ENCODE data around the gene RAI2. TPM values are rescaled to one million over a fixed set of nuclear protein-coding genes. Genes with fewer than 3 reads are reported as not detected.

The RAI2 gene
- total RNA-seq, 1 experiment from 2014 or later: 0.77 TPM

GRCh38 chrX:17814557-17814956 is 46.5 kb downstream of the RAI2 start:
- ATAC-seq: no peak
- H3K36me3 Mint-ChIP-seq: no peaks in the 10 kb centered on the region

GRCh38 chrX:17814059-17814458 is 47.0 kb downstream of the RAI2 start:
- Mint-ChIP-seq H3K4me1 (no peaks in the 10 kb centered on the region), H3K27ac (no peak overlapping the region), H3K9me3 (no peaks in the 10 kb centered on the region), H3K27me3 (ENCODE audit: low read depth) (no peaks in the 10 kb centered on the region), H3K36me3 (no peaks in the 10 kb centered on the region), H3K4me3 (no peak overlapping the region)
- ATAC-seq (no peak), DNase-seq (ENCODE audit: low spot score) (no peak)
- ChIA-PET POLR2A (no interaction called here), CTCF (interaction anchor here (0.9 to 1.9 kb wide), 2 partner anchors 25 to 564 kb away, joined by 3 to 8 read pairs; no protein-coding TSS in a partner anchor)
- TF ChIP-seq MLX (CRISPR knock-in tag; IDR thresholded peaks at IDR 0.05) (no peak), NR2C2 (CRISPR knock-in tag; IDR thresholded peaks at IDR 0.05) (no peak), AR (CRISPR knock-in tag; IDR thresholded peaks at IDR 0.05) (no peak), PREB (CRISPR knock-in tag; IDR thresholded peaks at IDR 0.05; ENCODE audit: borderline replicate concordance) (no peak), PRDM15 (CRISPR knock-in tag; IDR thresholded peaks at IDR 0.05) (no peak), ZNF396 (CRISPR knock-in tag; IDR thresholded peaks at IDR 0.05; ENCODE audit: borderline replicate concordance) (no peak), ARID4B (CRISPR knock-in tag; IDR thresholded peaks at IDR 0.05; ENCODE audit: borderline replicate concordance) (no peak), ETV6 (CRISPR knock-in tag; IDR thresholded peaks at IDR 0.05) (no peak), HMGA2 (CRISPR knock-in tag; IDR thresholded peaks at IDR 0.05) (no peak), ZNF423 (CRISPR knock-in tag; IDR thresholded peaks at IDR 0.05) (no peak), HMGXB4 (CRISPR knock-in tag; IDR thresholded peaks at IDR 0.05) (no peak), ZNF416 (CRISPR knock-in tag; IDR thresholded peaks at IDR 0.05) (no peak), ZNF138 (CRISPR knock-in tag; conservative IDR thresholded peaks at IDR 0.05) (no peak), FOXP1 (CRISPR knock-in tag; IDR thresholded peaks at IDR 0.05; ENCODE audit: borderline replicate concordance) (no peak), CDX4 (CRISPR knock-in tag; IDR thresholded peaks at IDR 0.05; ENCODE audit: borderline replicate concordance) (no peak)

More at GRCh38 chrX:17814557-17814956, 46.5 kb downstream of the RAI2 start:
- Mint-ChIP-seq H3K27me3 (ENCODE audit: low read depth) (no peaks in the 10 kb centered on the region), H3K4me3 (no peak overlapping the region), H3K27ac (no peak overlapping the region), H3K9me3 (no peaks in the 10 kb centered on the region), H3K4me1 (no peaks in the 10 kb centered on the region)
- CTCF ChIA-PET: interaction anchor here (0.6 kb wide), 1 partner anchor 118 kb away, joined by 3 read pairs; no protein-coding TSS in a partner anchor
- POLR2A ChIA-PET: interaction anchor here (0.6 kb wide), 1 partner anchor 131 kb away, joined by 3 read pairs; no protein-coding TSS in a partner anchor
- TF ChIP-seq ZNF416 (CRISPR knock-in tag; IDR thresholded peaks at IDR 0.05) (no peak), GTF2I (CRISPR knock-in tag; conservative IDR thresholded peaks at IDR 0.05) (no peak), CDX4 (CRISPR knock-in tag; IDR thresholded peaks at IDR 0.05; ENCODE audit: borderline replicate concordance) (no peak), RELA (CRISPR knock-in tag; IDR thresholded peaks at IDR 0.05; ENCODE audit: borderline replicate concordance) (no peak), ATF1 (CRISPR knock-in tag; IDR thresholded peaks at IDR 0.05) (no peak)
- DNase-seq (ENCODE audit: low spot score): no peak
